ENCODE measurements around the gene PRKCI. TPM values are rescaled to one million over a fixed set of nuclear protein-coding genes. Genes with fewer than 3 reads are reported as not detected.
"Not testable (repeated sequence)": the region's sequence is repeated elsewhere in the genome, so short reads cannot be mapped to it uniquely, and the experiment has no call there.

The PRKCI gene
- total and polyA plus RNA-seq, 9 of the 15 experiments (the other 6 are each of a cell fraction or from before 2014, with no cell fraction given): 10.5 to 43.2 (median 31.4) TPM

GRCh38 chr3:170189398-170190256, 32.6 kb upstream of the PRKCI start (continued):
- TF ChIP-seq KDM1A (IDR thresholded peaks at IDR 0.05) (peak; percentile 15 to 59; a peak in 2 of 4 replicates), ZNF586 (CRISPR knock-in tag; conservative IDR thresholded peaks at IDR 0.05) (no peak), NFRKB (IDR thresholded peaks at IDR 0.05; ENCODE audit: low read depth) (no peak)

GRCh38 chr3:170195759-170196158, 26.5 kb upstream of the PRKCI start:
- H3K4me3 ChIP-seq; ATAC-seq; H3K9ac ChIP-seq (ENCODE audit: insufficient read depth in 1 of 2, low read depth in 2 of 2, low read length in 2 of 2); in situ Hi-C loops (cut with MboI); intact Hi-C loops (cut with micrococcal nuclease); H2AFZ ChIP-seq (ENCODE audit: low read depth, low read length); H3K27ac ChIP-seq (ENCODE audit: extremely low read depth, low read depth, low read length); H3K36me3 ChIP-seq (ENCODE audit: control insufficient read depth, insufficient read depth, low read length); H3K4me1 ChIP-seq (replicated peaks in 1 of 2; ENCODE audit: control insufficient read depth in 2 of 2, insufficient read depth in 2 of 2, low read length in 2 of 2); H3K79me2 ChIP-seq (ENCODE audit: control insufficient read depth, insufficient read depth, low read length); H4K20me1 ChIP-seq (replicated peaks; ENCODE audit: control insufficient read depth, insufficient read depth, low read length); H3K27me3 ChIP-seq (ENCODE audit: control insufficient read depth in 2 of 2, insufficient read depth in 2 of 2, low read length in 2 of 2); H3K9me1 ChIP-seq (ENCODE audit: control insufficient read depth, insufficient read depth, low read length); FAIRE-seq; POLR2A ChIA-PET; BruUV-seq (replicated peaks); H3K9me3 ChIP-seq (replicated peaks; ENCODE audit: control insufficient read depth, insufficient read depth, low read depth, low read length); H3K4me2 ChIP-seq (ENCODE audit: insufficient read depth, low read length); CTCF ChIA-PET (ENCODE audit: low intra/inter-chr PET ratio); DNase-seq (ENCODE audit: extremely low read depth in 1 of 4, low spot score in 3 of 4): not testable (repeated sequence)
- 14% methylated on average over 3 of the region's 3 CpGs for WGBS (ENCODE audit: insufficient coverage, low coverage, missing lambda C conversion rate)
- peak in 1 of 2 experiments; percentile 52; a peak in 1 of 4 replicates for TF ChIP-seq FOXA3 (CRISPR knock-in tag; conservative IDR thresholded peaks at IDR 0.05 in 1 of 2, IDR thresholded peaks at IDR 0.05 in 1 of 2)
- TF ChIP-seq SPI1 (IDR thresholded peaks at IDR 0.05; ENCODE audit: borderline replicate concordance, low read depth, low read length): peak; percentile 57

Measured in K562 (cell line).